HG03469 (cell line): ENCODE results near the gene TNFRSF21.
"Not testable (repeated sequence)": the region's sequence is repeated elsewhere in the genome, so short reads cannot be mapped to it uniquely, and the experiment has no call there.

Source experiments
- ATAC-seq: cut with Tn5 transposase; IDR thresholded peaks from one replicate; pipeline ENCODE4 v1.9.1; 2021; ENCODE audit warnings: mild to moderate bottlenecking, moderate library complexity, moderate number of reproducible peaks; ENCODE audit not compliant: unreplicated experiment

TNFRSF21 gene

DNA sequence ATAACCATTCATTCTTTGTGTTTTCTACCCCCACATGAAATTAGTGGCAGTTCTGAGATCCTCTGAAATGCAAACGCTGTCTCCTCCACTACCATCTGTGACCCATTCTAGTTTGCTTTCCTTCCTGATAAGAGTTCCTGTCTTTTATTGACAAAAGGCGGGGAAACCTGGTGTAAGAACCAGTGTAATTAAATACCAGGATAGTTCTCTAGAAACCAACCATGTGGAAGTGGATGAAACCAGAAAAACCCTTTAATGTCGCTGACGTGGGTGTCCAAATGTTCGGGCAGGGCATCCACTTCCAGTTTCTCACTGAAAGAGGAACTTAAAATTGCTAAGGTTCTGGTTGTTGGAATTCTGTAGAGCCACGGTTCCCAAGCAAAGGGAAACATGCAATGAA lies 79.1 kb downstream of the TNFRSF21 start:
- no peak for ATAC-seq

DNA sequence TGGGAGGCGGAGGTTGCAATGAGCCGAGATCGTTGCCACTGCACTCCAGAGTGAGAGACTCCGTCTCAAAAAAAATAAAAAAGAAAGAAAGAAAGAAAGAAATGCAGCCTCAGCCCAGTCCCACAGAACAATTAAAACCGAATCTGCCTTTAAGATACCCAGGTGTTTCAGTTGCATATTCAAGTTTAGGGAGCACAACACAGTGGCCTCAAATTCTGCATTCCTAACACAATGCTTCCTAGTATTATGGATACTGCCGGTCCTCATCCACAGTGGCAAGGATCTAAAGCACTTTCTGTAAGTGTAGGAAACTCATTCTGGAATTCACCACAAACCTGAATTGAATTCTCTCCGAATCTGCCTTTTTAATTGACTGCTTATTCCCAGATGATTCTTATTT lies 80.5 kb downstream of the TNFRSF21 start:
- ATAC-seq, result no peak

GRCh38 chr6:47228093-47228492 lies 81.6 kb downstream of the TNFRSF21 start:
- not testable (repeated sequence) for ATAC-seq

DNA sequence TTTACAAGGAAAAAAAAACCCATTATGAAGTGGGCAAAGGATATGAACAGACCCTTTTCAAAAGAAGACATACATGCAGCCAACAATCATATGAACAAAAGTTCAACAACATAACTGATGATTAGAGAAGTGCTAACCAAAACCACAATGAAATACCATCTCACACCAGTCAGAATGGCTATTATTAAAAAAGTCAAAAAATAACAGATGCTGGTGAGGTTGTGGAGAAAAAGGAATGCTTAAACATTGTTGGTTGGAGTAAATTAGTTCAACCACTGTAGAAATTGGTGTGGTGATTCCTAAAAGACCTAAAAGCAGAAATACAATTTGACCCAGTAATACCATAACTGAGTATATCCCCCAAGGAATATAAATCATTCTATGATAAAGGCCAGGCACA lies 86.5 kb downstream of the TNFRSF21 start:
- not testable (repeated sequence) for ATAC-seq

DNA sequence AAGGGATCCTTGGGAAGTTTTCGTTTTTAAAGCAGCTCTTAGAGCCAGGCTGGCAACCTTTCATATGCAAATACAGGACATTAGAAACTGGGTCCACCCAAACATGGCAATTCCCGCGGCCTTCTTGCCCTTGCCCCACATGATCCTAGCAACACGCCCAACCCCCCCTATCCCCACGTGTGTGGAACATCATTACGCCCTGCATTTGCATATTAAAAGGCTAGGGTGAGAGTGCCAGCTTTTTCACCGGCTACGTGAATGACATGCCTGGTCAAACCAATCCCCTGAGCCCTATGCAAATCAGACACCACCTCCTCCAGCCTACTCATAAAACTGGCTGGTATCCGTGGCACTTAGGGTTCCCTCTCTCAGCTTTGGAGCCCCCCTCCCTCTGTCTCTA lies 88.1 kb downstream of the TNFRSF21 start:
- ATAC-seq, result no peak

DNA sequence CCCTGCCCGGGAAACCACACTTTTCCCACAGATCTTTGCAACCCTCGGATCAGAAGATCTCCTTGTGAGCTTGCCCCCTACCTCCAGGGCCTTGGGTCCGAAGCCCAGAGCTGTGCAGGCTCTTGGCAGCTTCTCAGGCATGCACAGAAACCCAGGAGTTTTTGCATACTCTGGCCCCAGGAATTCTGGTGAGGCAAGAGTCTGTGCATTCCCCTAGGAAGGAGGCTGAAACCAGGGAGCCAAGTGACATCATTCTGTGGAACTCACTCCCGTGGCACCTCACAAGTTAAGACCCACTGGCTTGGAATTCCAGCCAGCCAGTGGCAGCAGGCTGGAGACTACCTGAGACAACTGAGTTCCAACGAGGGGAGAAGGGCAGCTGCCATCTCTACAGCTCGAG lies 100.1 kb downstream of the TNFRSF21 start:
- no peak for ATAC-seq

DNA sequence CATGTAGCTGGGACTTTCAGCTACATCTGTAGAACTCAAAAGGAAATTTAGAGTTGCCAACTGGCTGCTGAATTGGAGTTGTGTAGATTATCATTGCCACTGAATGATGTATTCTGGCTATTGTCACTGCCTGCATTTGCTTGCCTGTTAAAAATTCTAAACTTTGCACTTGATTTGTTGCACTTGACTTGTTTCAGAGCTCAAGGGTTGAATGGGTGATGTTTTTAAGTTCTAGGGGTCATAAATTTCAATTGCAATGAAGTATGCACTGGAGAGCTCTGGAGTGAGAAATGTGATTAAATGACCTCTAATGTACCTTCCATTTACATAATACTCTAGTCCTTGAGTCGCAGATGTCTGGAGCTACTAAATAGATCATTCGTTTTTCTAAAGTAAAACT lies 102.4 kb downstream of the TNFRSF21 start:
- no peak for ATAC-seq

- no peak for ATAC-seq
Observed at GRCh38 chr6:47206626-47207025, 103.1 kb downstream of the TNFRSF21 start.

GRCh38 chr6:47203938-47204611 lies 105.6 kb downstream of the TNFRSF21 start:
- ATAC-seq, result no peak

DNA sequence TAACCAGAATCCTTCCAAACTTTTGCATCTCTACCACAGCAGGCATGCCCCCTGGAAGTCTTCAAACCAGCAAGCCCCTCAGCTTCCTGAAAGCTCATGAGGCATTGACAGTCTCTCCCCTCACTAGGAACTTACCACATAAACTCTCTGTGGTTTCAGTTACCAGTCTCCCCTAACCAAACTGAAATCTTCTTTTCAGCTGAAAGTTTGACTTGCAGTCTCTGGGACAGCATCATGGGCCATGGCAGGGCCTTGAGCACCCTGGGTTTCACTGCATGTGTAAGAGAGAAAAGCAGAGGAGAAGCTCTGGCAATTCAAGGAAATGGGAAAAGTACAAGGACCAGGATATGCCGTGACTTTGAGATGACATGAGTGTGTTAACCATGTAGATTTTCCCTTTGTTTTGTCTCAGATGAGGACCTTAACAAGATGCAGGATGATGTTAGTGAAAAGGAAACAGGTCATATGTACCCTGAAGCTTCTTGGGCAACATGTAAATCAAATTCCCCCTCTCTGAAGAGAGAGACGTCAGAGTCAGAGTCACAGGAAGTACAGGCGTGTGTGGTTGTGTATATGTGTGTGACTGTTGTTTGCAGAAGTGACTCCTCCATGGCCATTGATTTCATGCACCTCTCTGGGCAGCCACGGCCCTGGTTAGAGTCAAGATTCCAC lies 106.3 kb downstream of the TNFRSF21 start:
- peak; percentile 78 for ATAC-seq

- no peak for ATAC-seq
Observed at GRCh38 chr6:47202644-47203205, 107.0 kb downstream of the TNFRSF21 start.

GRCh38 chr6:47200536-47201334 lies 109.0 kb downstream of the TNFRSF21 start:
- no peak for ATAC-seq

GRCh38 chr6:47197682-47198640 lies 111.7 kb downstream of the TNFRSF21 start:
- ATAC-seq, result no peak

- ATAC-seq, result no peak
Observed at GRCh38 chr6:47196113-47196512, 113.6 kb downstream of the TNFRSF21 start.

DNA sequence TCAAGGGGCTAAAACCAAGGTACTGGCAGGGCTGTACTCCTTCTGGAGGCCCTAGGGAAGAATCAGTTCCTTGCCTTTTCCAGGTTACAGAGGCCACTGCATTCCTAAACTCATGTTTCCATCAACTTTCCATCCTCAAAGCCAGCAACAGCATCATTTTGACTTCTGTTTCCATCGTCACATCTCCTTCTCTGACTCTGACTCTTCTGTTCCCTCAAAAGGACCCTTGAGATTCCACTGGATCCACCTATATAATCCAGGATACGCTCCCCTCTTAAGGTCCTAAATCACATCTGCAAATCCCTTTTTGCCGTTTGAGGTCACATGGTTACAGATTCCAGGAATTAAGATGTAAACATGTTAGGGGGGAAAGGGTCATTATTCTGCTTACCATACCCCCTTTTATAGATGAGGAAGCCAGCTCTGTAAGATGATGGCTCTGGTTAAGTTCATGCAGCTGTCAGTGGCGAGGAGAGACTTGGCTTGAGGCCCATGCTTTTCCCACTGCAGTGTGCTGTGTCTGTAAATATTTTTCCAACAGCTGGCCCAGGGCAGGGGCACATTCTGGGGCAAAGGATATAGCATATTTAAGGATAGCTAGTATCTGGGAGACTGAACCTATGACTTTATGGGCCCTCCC lies 114.6 kb downstream of the TNFRSF21 start:
- ATAC-seq, result no peak

GRCh38 chr6:47188588-47189021 lies 121.1 kb downstream of the TNFRSF21 start:
- ATAC-seq, result no peak

DNA sequence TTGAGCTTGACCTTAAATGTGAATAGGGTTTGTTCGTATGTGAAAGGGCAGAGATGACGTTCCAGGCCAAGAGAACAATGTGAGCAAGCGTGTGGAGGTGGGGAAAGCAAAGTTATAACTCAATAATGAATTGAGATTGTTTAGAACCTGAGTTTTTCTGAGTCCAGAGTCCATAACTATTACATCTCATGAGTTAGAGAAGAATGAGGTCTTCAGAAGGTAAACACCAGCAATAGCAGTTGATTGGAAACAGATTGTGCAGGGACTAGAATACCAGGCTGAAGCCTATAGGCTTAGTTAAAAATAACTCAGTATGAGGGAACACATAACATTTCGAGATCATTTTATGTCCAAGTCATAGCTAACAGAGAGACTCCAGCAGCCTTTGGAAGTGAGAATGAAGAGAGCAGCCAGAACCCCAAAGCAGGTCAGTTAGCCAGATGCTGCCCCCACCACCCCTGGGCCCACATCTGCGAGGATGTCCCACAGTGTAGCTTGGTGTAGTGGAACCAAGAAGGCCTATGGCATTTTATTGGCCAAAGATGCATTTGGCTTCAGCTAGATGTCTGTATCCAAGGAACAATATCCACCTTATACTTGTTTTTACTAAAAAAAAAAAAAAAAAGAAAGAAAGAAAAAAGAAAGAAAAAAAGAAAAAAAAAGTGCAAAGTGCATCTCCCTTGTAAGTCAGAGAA lies 121.7 kb downstream of the TNFRSF21 start:
- ATAC-seq, result no peak

DNA sequence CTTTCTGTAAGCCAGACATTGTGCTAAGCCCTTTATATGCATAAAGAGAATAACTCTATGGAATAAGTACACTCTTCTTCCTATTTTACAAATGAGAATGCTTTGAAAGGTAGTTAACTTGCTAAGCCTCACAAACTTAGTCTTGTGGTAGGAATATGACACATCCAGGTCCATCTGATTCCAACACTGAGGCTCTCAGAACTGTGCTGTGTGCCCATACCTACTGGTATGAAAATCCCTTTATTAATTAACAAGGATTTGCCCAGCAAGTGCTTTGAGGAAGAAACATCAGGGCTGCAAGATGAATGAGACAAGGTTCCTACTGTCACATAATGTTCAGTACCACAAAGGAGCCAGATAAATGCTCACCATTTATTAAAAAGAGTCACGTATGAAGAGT lies 122.6 kb downstream of the TNFRSF21 start:
- no peak for ATAC-seq

DNA sequence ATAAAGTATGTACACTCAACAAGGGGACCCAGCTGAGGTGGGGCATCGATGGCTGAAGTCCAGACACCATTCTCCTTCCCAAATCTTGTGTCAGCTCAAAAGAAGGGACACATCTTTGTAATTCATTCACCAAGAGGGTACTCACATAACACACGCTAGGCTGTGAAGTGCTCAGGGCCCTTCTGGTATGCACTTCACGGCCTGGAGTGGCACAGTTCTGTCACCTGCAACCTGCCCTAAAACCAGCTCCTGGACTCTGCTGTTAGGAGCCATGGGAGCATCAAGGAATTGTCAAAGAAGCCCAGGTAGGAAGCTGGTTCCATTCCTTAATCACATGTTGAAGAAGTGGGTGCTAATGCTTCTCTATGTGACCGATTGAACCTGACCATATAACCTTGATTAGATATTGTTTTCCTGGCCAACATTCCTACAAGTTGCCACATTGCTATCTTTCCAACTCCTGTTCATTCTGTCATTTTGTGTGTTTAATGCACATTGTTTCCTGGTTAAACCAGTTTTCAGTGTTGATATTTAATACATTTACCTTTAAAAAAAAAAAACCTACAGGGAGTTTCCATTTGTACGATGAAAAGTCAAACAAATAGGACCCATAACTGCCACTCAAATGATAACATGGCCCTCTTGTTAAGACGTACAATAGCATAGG lies 127.3 kb downstream of the TNFRSF21 start:
- no peak for ATAC-seq
